ENCODE measurements around the gene KBTBD13. TPM values are rescaled to one million over a fixed set of nuclear protein-coding genes. Genes with fewer than 3 reads are reported as not detected.

The KBTBD13 gene
- total and polyA plus RNA-seq, 11 donors = 0.78 to 11.8 (median 4.2) TPM

DNA sequence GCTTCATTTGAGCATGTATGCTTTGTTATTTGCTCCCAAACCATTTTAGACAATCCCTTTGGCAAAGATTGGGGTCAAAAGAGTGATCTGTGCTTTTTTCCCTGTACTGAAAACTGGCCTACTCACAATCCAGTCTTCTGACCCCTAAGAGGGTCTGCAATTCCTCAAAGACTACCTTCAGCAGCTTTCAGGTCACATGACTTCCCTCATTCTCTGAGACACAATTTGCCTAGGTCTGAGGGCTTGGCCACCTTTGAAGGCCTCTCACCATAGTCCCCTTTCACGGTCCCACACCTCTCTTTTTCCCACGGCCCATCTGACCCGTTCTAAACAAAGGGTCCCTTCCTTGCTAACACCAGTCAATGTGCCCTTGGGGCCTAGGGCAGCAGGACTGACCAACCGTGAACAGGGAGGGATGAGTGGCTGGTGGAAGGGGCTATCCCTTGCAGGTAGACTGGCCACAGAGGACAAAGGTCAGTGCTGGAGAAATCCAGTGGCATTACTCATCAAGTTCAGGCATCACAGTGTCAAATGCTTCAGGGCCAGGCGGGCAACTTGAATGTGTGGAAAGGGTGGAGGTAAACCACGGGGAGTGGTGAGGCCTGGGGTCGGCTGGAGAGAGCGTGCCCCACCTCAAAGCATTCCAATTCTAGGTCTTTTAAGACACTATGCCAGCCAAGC, 19.5 kb upstream of the KBTBD13 start:
- intact Hi-C loops (cut with DNase I) = loop anchor here in 2 of 10 donors (10.0 kb wide), 2 partner anchors 218 to 238 kb away; partner anchors contain the start of gene RNU5A-1 (in 1 of the 2)
- H3K27ac ChIP-seq = peak overlapping the region in 1 of 12 donors; percentile 30
- H3K27me3 ChIP-seq = no peaks in the 10 kb centered on the region
- H3K4me1 ChIP-seq = peaks cover 3 to 53% (median 26%) of the 10 kb centered on the region in 12 donors
- peaks cover 0 to 3% (median 0%) of the 10 kb centered on the region in 12 donors for H3K9me3 ChIP-seq
- H3K4me3 ChIP-seq = no peak overlapping the region
- WGBS, 4 donors = 81 to 85% (median 83%) methylated on average over 8 of the region's 8 CpGs
- DNase-seq (peak in 1 of 5 donors; percentile 55), ATAC-seq (no peak)
- TF ChIP-seq POLR2A (IDR thresholded peaks at IDR 0.05) = no peak
- TF ChIP-seq, protein P1, sequence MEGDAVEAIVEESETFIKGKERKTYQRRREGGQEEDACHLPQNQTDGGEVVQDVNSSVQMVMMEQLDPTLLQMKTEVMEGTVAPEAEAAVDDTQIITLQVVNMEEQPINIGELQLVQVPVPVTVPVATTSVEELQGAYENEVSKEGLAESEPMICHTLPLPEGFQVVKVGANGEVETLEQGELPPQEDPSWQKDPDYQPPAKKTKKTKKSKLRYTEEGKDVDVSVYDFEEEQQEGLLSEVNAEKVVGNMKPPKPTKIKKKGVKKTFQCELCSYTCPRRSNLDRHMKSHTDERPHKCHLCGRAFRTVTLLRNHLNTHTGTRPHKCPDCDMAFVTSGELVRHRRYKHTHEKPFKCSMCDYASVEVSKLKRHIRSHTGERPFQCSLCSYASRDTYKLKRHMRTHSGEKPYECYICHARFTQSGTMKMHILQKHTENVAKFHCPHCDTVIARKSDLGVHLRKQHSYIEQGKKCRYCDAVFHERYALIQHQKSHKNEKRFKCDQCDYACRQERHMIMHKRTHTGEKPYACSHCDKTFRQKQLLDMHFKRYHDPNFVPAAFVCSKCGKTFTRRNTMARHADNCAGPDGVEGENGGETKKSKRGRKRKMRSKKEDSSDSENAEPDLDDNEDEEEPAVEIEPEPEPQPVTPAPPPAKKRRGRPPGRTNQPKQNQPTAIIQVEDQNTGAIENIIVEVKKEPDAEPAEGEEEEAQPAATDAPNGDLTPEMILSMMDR (IDR thresholded peaks at IDR 0.05) = no peak
- peaks cover 0 to 35% (median 9%) of the 10 kb centered on the region in 9 donors for H3K36me3 ChIP-seq

DNA sequence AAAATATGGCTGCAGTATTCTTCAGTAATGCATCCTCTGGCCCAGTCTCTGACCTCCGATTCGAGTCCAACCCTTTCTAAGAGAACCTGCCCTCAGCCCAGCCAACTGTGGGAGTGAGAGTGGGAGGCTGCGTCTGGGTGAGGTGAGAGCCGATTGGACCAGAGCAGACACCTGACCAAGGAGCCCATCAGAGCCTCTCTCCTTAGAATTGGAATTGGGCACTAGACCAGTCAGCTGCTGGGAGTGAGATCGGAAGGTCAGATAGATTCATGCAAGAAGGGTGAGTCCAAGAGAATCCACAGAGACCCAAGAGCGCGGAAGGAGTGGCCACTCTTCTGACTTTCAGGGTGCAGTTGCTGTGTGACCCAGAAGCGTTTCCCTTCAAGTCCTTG, 19.0 kb upstream of the KBTBD13 start:
- Histone ChIP-seq H3K4me1 (peaks cover 3 to 58% (median 26%) of the 10 kb centered on the region in 12 donors), H3K36me3 (peaks cover 0 to 35% (median 9%) of the 10 kb centered on the region in 9 donors)
- no peak for ATAC-seq

DNA sequence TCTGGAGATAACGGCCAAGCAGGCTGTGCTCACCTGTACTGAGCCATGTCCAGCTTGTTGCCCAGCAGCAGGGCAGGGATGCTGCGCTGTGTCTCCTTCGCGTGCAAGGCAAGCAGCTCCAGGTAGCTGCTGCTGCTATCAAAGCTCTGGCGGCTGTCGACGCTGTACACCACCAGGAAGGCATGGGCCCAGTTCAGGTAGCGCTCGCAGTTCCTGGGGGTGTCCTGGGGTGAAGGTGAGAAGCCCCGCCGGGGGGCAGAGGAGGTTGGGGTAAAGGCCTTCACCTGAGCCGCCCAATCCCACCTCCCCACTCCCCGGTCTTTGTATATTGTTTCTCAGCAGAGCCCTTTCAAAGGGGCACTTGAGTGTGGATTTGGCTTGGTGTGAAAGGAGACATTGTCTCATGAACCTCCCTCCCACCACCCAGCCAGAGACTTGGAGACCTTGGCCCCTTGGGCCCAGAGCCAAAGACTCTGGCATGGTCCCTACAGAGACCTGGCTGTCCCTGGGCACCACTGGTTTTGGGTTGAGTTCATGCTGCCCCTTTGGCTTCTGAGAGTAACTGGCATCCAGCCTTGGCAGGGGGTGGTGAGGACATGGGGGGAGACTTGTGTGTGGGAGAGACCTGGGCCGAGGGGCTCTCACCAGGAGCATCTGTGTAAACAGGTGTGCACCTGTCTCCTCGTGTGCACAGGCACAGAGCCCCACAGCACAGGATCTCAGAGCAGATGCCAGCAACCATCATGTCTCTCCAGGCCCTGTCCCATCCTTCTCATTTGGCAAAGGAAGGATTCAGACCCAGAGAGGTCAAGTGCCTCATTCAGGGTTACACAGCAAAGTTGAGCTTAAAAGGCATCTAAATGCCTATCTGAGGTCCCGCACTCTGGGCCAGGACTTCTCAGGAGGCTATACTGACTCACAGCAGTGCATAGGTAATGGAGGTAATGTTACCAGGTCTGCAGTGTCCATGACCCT, 17.9 kb upstream of the KBTBD13 start:
- 86 to 95% (median 89%) methylated on average over 11 to 16 of the region's 16 CpGs for WGBS, 4 donors
- no peak overlapping the region for H3K4me3 ChIP-seq
- H3K27me3 ChIP-seq = no peaks in the 10 kb centered on the region
- intact Hi-C loops (cut with DNase I) = loop anchor here in 2 of 10 donors (10.0 kb wide), 2 partner anchors 216 to 236 kb away; partner anchors contain the start of gene RNU5A-1 (in 1 of the 2)
- H3K4me1 ChIP-seq = peaks cover 3 to 67% (median 29%) of the 10 kb centered on the region in 12 donors
- peak overlapping the region in 4 of 12 donors; percentile 26 to 68 (median 36) for H3K27ac ChIP-seq
- DNase-seq (peak in 1 of 5 donors; percentile 40), ATAC-seq (no peak)
- TF ChIP-seq, protein P1 (IDR thresholded peaks at IDR 0.05) = no peak
- no peak for TF ChIP-seq POLR2A (IDR thresholded peaks at IDR 0.05)
- peaks cover 0 to 3% (median 0%) of the 10 kb centered on the region in 12 donors for H3K9me3 ChIP-seq
- H3K36me3 ChIP-seq = peaks cover 0 to 35% (median 10%) of the 10 kb centered on the region in 9 donors

More for the DNA sequence above, 19.0 kb upstream of the KBTBD13 start:
- TF ChIP-seq, protein P1 (IDR thresholded peaks at IDR 0.05) = no peak
- no peak for TF ChIP-seq POLR2A (IDR thresholded peaks at IDR 0.05)
- Histone ChIP-seq H3K4me3 (no peak overlapping the region), H3K27ac (peak overlapping the region in 1 of 12 donors; percentile 30), H3K27me3 (no peaks in the 10 kb centered on the region), H3K9me3 (peaks cover 0 to 3% (median 0%) of the 10 kb centered on the region in 12 donors)
- WGBS, 4 donors = 89 to 92% (median 90%) methylated on average over 8 of the region's 8 CpGs
- intact Hi-C loops (cut with DNase I) = loop anchor here in 2 of 10 donors (10.0 kb wide), 2 partner anchors 217 to 237 kb away; partner anchors contain the start of gene RNU5A-1 (in 1 of the 2)
- DNase-seq = no peak

Measured in heart left ventricle (tissue), 16 donors.